ENCODE data around the gene YPEL4.

YPEL4 gene

DNA sequence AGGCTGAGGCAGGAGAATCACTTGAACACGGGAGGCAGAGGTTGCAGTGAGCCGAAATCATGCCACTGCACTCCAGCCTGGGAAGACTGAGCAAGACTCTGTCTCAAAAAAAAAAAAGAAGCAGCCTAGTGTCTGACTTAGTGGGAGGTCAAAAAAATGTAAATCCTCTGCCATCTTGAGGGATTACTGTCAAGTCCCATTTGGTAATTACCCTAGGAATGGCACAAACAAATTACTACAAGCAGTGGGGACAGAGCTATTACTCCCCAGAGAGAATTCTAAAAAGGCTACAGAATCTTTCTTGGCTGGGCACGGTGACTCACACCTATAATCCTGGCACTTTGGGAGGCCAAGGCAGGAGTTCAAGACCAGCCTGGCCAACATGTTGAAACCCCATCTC, 48.4 kb downstream of the YPEL4 start:
- in situ Hi-C loops (cut with MboI; ENCODE audit: low pct_unique_long_range_greater_than_20kb, low sequenced_read_pairs) = no loop called here

GRCh38 chr11:57599381-57599780, 50.3 kb downstream of the YPEL4 start:
- DNase-seq = no peak
- in situ Hi-C loops (cut with MboI; ENCODE audit: low pct_unique_long_range_greater_than_20kb, low sequenced_read_pairs) = loop anchor here (25.0 kb wide), 1 partner anchor 112 kb away; no protein-coding TSS in a partner anchor

More for the DNA sequence above, 48.4 kb downstream of the YPEL4 start:
- DNase-seq = no peak

DNA sequence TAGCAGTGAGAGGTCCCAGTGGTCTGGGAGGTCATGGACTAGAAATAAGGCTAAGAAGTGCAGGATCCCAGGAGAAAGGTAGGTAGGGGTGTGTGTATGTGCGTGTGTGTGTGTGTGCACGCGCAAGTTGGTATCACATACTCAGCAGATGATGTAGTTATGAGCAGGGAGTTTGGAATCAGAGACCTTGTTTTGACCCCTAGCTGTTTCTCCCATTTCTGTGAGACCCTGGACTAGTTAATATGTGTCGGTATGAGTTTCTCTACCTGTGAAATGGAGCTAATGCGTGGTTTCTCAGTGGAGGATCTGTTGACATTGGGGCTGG, 50.9 kb downstream of the YPEL4 start:
- in situ Hi-C loops (cut with MboI; ENCODE audit: low pct_unique_long_range_greater_than_20kb, low sequenced_read_pairs) = loop anchor here (25.0 kb wide), 1 partner anchor 111 kb away; no protein-coding TSS in a partner anchor
- DNase-seq = no peak

DNA sequence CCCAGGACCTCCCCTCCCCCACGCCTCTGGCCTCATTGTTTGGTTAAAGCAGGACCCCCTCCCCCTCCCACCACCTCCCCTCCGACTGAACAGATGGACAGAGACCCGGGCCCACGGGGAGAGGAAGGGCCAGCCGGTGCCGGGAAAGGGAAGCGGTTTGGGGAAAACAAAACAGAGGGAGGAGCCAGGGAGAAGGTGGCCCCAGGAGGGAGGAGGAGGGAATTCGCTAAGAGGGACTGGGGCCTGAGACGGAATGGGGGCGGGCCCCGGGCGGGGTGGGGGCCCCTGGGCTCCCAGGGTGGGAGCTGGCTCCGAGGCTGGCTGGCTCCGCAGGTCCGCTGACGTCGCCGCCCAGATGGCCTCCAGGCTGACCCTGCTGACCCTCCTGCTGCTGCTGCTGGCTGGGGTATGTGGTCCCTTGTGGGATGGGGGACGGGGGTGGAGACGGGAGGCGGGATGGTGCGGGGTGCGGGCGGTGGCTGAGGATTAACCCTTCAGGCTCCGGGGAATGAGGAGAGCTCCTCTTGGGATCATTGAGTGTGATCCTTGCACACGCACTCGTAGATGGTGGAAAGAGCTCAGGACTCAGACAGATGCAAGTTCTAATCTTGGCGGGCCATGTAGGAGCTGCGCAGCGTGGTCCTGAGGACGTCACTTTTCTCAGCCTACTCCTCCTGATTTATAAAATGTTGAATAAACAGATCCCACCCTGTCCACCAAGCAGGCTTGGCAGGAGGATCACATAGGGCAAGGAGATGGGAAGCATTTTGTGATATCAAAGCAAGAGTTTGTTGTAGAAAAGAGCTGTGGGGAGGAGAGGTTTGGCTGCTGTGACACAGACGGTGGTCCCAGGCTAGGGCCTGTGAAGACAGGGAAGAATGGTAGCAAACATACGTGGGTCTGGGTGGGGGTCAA, 51.5 kb downstream of the YPEL4 start:
- DNase-seq = no peak
- in situ Hi-C loops (cut with MboI; ENCODE audit: low pct_unique_long_range_greater_than_20kb, low sequenced_read_pairs) = loop anchor here (25.0 kb wide), 1 partner anchor 111 kb away; no protein-coding TSS in a partner anchor

- no peak for DNase-seq
- in situ Hi-C loops (cut with MboI; ENCODE audit: low pct_unique_long_range_greater_than_20kb, low sequenced_read_pairs) = loop anchor here (25.0 kb wide), 1 partner anchor 110 kb away; no protein-coding TSS in a partner anchor
These were observed 52.2 kb downstream of the YPEL4 start, which contains the start of gene SERPING1 for GRCh38 chr11:57597461-57597915. TSS of gene SERPING1 (plus strand) at chr11:57597685. CDS start at chr11:57598271, 586 bp downstream.

DNA sequence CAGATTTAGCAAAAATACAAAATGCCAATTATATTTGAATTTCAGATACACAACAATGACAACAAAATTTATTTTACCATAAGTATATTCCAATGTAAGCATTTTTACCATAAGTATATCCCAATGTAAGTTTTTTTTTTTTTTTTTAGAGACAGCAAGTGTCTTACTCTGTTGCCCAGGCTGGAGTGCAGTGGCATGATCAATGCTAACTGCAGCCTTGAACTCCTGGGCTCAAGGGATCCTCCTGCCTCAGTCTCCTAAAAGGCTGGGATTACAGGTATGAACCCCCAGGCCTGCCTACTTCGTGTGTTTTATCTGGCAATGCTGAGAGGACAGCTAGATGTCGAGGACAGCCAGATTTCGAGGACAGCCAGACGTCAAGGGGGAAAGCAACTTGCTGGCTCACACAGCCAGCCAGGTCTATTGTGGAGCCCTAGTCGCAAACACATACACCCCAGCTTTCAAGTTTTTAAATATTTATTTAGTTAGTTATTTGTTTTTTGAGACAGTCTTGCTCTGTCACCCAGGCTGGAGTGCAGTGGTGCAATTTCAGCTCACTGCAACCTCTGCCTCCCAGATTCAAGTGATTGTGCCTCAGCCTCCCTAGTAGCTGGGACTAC, 53.3 kb downstream of the YPEL4 start:
- DNase-seq = no peak
- in situ Hi-C loops (cut with MboI; ENCODE audit: low pct_unique_long_range_greater_than_20kb, low sequenced_read_pairs) = loop anchor here (25.0 kb wide), 1 partner anchor 109 kb away; no protein-coding TSS in a partner anchor
